GM19328 (cell line): ENCODE results near the gene ARFGEF3.

Source experiments
- ATAC-seq: cut with Tn5 transposase; IDR thresholded peaks from one replicate; pipeline ENCODE4 v1.9.1; 2021; ENCODE audit warnings: mild to moderate bottlenecking, moderate library complexity; ENCODE audit not compliant: unreplicated experiment

The ARFGEF3 gene

DNA sequence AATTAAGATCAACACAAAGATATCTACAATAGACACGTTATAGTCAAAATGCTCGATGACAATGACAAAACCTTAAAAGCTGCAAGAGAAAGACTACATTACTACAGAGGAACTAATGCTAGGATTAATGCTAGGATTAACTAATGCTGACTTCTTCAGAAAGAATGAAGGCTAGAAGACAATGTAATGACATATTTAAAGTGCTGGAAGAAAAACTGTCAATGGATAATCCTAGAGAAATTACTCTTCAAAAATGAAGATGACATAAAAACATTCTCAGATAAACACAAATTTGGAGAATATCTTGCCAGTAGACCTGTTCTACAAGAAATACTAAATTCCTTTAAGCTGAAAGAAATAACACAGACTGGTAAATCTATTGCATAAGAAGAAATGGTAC lies 140.8 kb downstream of the ARFGEF3 start:
- ATAC-seq = no peak

DNA sequence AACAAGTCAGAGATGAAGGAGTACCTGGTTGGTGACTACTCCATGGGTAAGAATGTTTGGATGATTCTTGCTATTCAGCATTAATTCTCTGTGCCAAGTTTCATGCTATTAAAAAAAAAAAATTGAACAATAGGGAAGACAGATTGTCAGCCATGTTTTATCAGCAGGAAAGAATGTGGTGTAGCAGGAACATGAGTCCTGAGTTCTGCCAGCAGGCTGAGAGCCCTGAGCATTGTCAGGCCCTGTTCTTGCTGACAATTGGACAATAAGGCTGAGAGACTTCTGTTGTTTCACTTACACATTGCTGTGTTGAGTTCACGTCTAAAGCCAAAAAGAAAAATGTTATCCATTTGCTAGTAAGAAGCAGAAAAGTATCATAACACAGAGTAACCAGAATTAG lies 145.6 kb downstream of the ARFGEF3 start:
- no peak for ATAC-seq

DNA sequence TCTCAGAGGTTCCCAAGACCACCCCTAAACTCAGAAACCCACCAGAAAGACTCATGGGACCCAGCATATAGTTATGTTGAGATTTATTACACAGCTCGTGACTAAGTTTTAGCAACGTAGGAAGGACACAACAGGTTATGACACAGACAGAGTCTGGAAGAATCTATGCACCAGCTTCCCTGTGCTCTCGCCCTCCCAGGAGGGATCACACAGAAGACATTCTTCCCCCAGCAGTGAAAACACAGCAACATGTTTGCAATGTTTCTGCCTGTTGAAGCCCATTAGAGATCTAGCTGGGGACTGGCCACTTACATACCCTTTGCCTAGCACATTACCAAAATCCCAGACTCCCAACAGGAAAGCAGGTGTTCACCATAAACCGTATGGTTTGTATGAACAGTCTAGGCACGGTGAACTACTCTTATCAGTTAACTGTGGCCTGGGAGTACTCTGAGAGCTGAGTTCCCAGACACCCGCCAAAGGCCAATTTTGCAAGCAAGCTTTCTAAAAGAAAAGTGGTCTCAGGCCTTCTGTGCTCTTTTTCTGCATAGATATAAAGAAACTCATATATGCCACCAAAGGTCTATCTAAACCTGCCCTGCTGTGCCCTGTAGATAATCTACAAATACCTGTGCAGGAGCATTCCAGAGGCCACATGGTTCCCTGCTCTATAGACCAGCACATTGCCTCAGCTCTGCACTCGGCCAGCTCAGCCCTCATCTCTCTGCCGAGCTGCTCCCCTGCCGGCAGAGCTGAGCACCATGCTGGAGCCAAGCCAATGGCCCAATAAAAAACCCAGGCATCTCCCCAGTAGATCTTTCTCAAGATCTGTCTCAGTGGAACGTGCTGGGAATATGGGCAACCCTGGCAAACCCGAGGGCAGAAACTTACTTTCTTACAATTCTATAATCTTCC lies 146.3 kb downstream of the ARFGEF3 start:
- no peak for ATAC-seq

DNA sequence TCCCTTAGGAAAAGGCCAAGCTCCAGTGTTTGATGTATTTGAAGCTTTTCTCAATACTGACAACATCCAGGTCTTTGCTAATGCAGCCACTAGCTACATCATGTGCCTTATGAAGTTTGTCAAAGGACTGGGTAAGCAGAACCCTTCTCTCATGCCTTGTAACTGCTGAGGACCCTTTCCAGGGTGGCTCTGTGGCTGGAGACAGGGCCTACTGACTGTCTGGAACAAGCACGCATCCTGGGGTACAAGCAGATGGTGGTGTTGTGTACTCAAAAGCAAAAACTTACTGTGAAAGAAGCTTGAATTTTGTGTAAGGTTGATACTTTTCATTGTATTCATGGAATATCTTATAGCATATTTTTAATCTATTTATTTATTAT lies 147.0 kb downstream of the ARFGEF3 start:
- ATAC-seq = no peak

DNA sequence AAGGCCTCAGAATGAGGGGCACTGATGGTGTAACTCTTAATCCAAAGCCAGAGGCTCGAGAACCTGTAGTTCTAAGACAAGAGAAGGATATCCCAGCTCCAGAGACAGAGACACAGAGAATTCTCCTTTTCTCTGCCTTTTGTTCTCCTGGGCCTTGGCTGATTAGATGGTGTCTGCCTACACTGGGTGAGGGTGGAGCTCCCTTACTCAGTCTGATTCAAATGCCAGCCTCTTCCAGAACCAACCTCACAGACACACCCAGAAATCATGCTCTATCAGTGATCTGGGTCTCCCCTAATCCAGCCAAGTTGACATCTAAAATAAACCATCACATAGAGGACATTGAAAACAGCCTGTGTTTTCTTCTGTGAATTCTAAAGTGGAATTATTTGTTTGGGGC lies 148.0 kb downstream of the ARFGEF3 start:
- no peak for ATAC-seq

DNA sequence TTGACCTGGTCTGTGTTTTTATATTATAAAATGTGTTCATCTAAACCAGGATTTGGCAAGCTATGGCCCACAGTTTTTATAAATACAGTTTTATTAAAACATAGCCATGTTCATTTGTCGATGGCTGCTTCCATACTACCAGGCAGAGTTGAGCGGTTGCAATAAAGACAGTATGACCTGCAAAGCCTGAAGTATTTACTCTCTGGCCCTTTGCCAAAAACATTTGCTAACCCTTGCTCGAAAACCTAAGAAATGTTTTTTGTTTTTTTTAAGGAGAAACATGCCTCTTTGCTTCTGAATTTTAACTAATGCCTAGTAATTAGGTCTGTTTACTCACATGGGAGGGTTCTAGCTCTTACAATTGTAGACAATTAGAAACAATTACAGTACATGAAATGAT lies 148.6 kb downstream of the ARFGEF3 start:
- no peak for ATAC-seq

DNA sequence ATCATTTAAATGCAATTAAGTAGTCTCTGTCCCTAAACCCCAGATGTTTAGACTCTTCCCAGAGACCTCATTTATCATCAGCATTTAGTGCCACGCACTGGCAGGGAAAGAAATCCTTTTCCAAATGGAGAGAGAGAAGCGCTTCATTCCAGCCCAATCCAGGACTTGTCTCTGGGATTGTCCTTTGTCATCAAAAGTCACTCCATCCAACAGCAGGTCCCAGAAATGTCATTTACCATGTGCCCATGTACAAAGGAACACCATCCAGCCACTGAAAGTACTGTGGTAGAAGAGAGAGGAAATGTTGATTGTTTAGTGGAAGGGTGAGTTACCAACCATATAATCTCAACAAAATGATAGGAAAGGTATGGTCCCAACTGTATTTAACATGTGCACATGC lies 149.1 kb downstream of the ARFGEF3 start:
- ATAC-seq = no peak

DNA sequence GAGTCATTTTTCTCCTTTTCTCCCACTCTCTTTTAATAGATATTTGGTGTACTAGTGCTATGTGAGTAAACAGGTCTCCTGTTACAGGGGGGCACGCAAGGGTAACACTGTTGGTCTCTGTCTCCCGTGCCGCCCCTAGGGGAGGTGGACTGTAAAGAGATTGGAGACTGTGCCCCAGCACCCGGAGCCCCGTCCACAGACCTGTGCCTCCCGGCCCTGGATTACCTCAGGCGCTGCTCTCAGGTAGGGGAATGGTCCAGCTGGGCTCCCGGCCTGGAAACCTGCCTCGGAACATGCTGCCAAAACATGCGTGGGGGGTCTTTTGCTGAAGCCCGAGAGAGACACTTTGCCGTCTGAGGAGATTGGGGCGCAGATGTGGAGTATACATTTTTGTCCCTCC lies 149.5 kb downstream of the ARFGEF3 start:
- no peak for ATAC-seq

DNA sequence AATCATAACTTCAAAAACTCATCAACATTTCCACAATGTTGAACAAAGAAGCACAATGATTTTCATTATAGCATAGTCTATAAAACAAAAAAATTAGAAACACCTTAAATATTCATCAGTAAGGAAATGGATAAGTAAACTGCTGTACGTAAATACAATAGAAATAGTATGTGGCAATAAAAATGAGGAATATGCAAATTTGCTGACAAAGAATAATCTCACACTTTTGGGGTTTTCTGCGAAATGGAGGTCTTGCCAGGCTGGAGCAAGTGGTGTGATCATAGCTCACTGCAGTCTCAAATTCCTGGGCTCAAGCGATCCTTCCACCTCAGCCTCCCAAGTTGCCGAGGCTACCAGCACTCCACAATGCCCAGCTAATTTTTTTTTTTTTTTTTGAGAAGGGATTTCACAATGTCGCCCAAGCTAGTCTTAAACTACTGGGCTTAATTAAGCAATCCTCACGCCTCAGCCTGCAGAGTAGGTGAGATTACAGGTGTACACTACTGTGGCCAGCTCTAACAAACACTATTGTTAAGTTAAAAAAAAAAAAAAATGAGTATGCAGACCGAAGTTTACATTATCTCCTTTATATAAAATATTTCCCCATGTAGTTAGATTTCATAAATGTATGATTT lies 157.1 kb downstream of the ARFGEF3 start:
- ATAC-seq = no peak

DNA sequence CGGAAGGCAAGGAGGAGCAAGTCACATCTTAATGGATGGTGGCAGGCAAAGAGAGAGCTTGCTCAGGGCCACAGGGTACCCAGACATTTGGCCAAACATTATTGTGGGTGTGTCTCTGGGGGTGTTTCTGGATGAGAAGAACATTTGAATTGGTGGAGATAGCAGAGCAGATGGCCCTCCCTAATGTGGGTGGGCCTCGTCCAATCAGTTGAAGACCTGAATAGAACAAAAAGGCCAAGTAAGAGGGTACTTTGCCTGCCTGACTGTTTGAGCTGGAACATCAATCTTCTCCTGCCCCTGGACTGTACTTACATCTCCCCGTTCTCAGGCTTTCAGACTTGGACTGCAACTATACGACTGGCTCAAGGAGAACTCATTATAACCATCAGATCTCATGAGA lies 160.2 kb downstream of the ARFGEF3 start:
- ATAC-seq = no peak

DNA sequence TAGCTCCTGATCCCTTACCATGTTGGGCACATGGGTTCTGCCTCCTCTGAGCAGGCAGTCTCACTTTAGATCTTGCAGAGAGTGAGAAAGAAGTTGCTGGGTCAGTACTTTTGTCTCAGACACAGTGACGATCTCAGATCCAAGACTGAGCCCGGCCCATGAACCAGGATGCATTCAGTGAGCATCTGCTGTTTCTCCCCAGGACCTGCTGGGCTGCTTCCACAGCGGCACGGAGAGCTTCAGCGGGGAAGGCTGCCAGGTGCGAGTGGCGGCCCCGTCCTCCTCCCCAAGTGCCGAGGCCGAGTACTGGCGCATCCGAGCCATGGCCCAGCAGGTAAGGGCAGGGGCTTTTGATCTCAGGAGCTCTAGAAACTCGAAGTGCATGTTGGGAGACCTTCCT lies 162.1 kb downstream of the ARFGEF3 start:
- ATAC-seq = no peak

DNA sequence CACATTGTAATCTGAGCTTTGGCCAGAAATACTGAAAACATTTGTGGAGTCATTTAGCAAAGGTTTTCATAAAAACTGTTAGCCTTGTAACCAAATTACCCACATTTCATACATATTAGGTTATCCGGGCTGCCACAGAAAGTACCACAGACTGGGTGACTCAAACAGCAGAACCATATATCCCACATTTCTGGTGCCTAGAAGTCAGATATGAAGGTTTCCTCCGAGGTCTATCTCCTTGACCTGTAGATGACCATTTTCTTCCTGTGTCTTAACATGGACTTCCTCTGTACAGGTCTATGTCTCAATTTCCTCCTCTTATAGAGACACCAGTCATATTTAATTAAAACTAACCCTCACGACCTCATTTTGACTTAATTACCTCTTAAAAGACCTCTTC lies 166.5 kb downstream of the ARFGEF3 start:
- ATAC-seq = no peak

DNA sequence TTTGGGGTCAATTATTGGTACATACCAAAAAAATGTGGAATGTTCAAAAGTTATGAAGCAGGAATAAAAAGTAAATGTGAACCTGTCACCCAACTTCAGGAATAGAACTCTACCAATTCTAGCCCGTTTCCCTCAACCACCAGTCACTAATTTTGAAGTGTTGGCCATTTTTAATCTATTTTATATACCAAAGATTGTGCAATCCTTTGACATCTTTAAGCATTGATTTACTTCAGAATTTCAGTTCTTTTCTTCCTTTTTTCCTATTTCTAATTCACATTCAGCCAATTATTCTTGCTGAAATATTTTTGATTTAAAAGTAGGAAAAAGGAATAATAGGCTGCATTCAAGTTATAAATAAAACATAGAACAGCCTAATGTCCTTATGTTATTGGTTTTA lies 169.0 kb downstream of the ARFGEF3 start:
- no peak for ATAC-seq

DNA sequence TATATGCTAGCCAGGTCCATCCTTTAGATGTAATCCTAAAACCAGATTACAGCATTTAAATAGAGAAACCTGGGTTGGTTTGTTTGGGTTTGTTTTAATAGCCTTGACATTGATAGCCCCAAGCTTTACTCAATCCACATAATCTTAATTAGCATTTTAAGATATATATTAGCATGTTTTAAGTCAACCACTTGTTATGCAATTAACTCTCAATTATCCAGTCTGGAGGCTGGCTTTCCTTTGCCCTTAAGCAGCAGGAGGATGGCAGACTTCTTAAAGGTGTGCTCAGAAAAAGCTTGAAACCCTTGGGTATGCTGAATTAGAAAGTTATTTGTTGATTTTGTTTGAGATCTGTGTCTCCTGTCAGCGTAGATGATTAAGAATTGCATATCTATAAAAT lies 169.7 kb downstream of the ARFGEF3 start:
- ATAC-seq = no peak

DNA sequence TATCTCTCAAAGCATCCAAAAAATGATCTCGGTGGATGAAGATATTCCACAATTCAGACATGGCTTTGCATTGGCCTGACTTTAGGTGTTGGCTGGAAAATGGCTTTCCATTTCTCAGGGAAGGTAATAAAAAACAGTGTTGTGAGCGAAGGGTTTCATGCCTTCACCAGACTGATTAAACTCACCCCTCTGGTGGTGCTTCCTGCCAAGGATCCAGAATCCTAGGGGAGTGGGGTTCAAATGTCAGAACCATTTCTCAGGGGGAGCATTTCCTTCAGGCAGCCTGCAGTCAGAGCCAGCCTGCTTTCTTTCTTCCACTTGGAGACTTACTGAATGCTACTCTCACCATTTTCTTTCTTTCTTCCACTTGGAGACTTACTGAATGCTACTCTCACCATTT lies 170.2 kb downstream of the ARFGEF3 start:
- no peak for ATAC-seq

DNA sequence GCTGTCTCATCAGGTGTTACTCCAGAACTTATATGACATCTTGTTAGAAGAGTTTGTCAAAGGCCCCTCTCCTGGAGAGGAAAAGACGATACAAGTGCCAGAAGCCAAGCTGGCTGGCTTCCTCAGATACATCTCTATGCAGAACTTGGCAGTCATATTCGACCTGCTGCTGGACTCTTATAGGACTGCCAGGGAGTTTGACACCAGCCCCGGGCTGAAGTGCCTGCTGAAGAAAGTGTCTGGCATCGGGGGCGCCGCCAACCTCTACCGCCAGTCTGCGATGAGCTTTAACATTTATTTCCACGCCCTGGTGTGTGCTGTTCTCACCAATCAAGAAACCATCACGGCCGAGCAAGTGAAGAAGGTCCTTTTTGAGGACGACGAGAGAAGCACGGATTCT lies 172.3 kb downstream of the ARFGEF3 start:
- ATAC-seq = no peak

DNA sequence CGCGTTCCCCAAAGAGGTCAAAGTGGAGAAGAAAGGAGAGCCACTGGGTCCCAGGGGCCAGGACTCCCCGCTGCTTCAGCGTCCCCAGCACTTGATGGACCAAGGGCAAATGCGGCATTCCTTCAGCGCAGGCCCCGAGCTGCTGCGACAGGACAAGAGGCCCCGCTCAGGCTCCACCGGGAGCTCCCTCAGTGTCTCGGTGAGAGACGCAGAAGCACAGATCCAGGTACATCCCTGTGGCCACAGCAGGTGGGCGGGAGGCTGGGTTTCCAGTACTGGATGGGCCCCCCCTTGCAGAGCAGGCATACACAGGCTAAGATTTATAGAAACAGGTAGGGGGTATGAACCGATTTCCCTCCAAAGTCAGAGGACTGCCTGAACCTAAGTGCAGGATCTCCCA lies 173.2 kb downstream of the ARFGEF3 start:
- no peak for ATAC-seq

DNA sequence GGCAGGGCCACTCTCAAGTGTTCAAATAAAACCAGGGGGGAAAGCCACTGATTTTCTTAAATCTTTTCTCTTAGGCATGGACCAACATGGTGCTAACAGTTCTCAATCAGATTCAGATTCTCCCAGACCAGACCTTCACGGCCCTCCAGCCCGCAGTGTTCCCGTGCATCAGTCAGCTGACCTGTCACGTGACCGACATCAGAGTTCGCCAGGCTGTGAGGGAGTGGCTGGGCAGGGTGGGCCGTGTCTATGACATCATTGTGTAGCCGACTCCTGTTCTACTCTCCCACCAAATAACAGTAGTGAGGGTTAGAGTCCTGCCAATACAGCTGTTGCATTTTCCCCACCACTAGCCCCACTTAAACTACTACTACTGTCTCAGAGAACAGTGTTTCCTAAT lies 174.5 kb downstream of the ARFGEF3 start:
- no peak for ATAC-seq

DNA sequence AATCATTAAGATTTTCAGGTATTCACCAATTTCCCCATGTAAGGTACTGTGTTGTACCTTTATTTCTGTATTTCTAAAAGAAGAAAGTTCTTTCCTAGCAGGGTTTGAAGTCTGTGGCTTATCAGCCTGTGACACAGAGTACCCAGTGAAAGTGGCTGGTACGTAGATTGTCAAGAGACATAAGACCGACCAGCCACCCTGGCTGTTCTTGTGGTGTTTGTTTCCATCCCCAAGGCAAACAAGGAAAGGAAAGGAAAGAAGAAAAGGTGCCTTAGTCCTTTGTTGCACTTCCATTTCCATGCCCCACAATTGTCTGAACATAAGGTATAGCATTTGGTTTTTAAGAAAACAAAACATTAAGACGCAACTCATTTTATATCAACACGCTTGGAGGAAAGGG lies 175.3 kb downstream of the ARFGEF3 start:
- no peak for ATAC-seq

DNA sequence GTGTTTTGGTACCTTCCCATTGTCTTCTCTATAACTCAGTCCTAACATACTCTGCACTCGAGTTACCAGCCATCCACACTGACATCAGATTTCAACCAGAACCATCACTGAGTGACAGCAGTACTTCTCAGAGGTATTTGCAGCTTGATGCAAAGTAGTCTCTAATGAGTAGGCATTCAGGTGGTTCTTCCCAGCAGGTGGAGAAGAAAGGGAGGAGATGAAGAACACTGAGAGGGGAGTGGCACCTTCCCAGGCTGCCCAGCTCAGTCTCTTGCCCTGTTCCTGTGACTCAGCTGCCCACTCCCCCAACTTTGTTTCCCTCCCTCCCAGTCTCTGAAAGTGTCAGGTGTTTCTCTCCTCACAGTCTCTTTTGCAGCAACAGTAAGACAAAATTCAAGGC lies 177.3 kb downstream of the ARFGEF3 start:
- no peak for ATAC-seq

DNA sequence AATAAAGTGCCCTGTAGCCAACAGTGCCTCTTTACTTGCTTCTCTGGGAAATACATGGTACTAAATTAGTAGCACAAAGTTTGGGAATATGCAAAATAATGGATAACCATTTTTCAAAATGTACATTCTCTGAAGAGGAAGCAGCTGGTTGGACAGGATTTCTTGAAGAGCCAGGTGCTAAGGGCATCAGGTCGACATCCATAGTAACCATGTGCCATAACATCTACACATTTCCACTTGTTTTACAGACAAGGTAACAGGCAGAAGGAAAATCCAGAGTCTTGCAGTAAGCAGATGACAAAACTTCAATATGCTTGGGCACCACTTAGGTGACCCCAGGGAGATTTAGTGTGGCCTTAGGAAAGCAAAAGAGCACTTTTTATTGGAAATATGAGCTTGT lies 179.4 kb downstream of the ARFGEF3 start:
- no peak for ATAC-seq

DNA sequence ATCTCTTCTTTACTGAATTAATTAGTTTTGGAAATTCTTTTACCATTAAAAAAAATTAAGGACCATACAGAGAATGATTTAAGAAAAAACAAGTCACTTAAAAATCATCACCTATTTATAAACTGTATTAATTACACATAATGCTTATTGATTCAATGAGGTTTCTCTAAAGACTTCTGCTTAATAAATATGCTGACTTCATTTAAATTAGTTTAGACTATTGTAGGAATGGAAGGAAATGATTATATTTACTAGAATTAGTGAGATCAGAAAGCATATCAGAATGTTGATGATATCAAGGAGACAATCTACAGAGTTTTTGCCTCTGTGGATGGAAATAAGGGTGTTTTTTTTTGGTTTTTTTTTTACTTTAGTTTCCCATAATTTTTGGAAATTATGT lies 181.4 kb downstream of the ARFGEF3 start:
- no peak for ATAC-seq
